ENCODE measurements around the gene NUDT8. TPM values are rescaled to one million over a fixed set of nuclear protein-coding genes. Genes with fewer than 3 reads are reported as not detected.
"Not testable (repeated sequence)": the region's sequence is repeated elsewhere in the genome, so short reads cannot be mapped to it uniquely, and the experiment has no call there.

The NUDT8 gene
- total RNA-seq, 2 experiments from 2014 or later, result 10.9 to 12.4 TPM

GRCh38 chr11:67623795-67624194 is 5.9 kb downstream of the NUDT8 start:
- H3K27me3 Mint-ChIP-seq; H3K9me3 Mint-ChIP-seq; DNase-seq; POLR2A ChIA-PET; H3K27ac Mint-ChIP-seq; H3K4me3 Mint-ChIP-seq; H3K36me3 Mint-ChIP-seq; ATAC-seq (ENCODE audit: low read depth): not testable (repeated sequence)
- peaks cover 10% of the 10 kb centered on the region for H3K4me1 Mint-ChIP-seq

GRCh38 chr11:67622905-67623304 is 6.8 kb downstream of the NUDT8 start:
- ATAC-seq (ENCODE audit: low read depth); H3K36me3 Mint-ChIP-seq; H3K27me3 Mint-ChIP-seq; POLR2A ChIA-PET; H3K9me3 Mint-ChIP-seq; DNase-seq; H3K27ac Mint-ChIP-seq; H3K4me3 Mint-ChIP-seq: not testable (repeated sequence)
- peaks cover 10% of the 10 kb centered on the region for H3K4me1 Mint-ChIP-seq

- H3K27ac Mint-ChIP-seq; H3K27me3 Mint-ChIP-seq; H3K4me3 Mint-ChIP-seq; POLR2A ChIA-PET; H3K36me3 Mint-ChIP-seq; ATAC-seq (ENCODE audit: low read depth); DNase-seq; H3K9me3 Mint-ChIP-seq: not testable (repeated sequence)
- H3K4me1 Mint-ChIP-seq, result peaks cover 14% of the 10 kb centered on the region
Measured at GRCh38 chr11:67621928-67622327, 7.8 kb downstream of the NUDT8 start.

GRCh38 chr11:67620621-67621020 is 9.1 kb downstream of the NUDT8 start:
- H3K36me3 Mint-ChIP-seq, result not testable (repeated sequence)

GRCh38 chr11:67619683-67620618 is 9.8 kb downstream of the NUDT8 start:
- H3K36me3 Mint-ChIP-seq; H3K4me1 Mint-ChIP-seq; H3K27ac Mint-ChIP-seq; ATAC-seq (ENCODE audit: low read depth); H3K4me3 Mint-ChIP-seq; H3K9me3 Mint-ChIP-seq; DNase-seq: not testable (repeated sequence)
- H3K27me3 Mint-ChIP-seq, result peaks cover 10% of the 10 kb centered on the region
- POLR2A ChIA-PET, result interaction anchor here (0.6 kb wide), 1 partner anchor 31 kb away, joined by 4 read pairs; the partner anchor contains the start of gene ACY3

More at GRCh38 chr11:67620621-67621020, 9.1 kb downstream of the NUDT8 start:
- Mint-ChIP-seq H3K4me1 (peaks cover 14% of the 10 kb centered on the region), H3K27me3 (peaks cover 10% of the 10 kb centered on the region)
- ATAC-seq (ENCODE audit: low read depth); DNase-seq; H3K4me3 Mint-ChIP-seq; H3K9me3 Mint-ChIP-seq; POLR2A ChIA-PET; H3K27ac Mint-ChIP-seq: not testable (repeated sequence)

GRCh38 chr11:67618901-67619659 is 10.7 kb downstream of the NUDT8 start:
- not testable (repeated sequence) for H3K4me3 Mint-ChIP-seq; H3K9me3 Mint-ChIP-seq; H3K36me3 Mint-ChIP-seq; ATAC-seq (ENCODE audit: low read depth); H3K27ac Mint-ChIP-seq; DNase-seq
- POLR2A ChIA-PET, result interaction anchor here (0.6 kb wide), 1 partner anchor 31 kb away, joined by 4 read pairs; the partner anchor contains the start of gene ACY3
- peaks cover 10% of the 10 kb centered on the region for H3K27me3 Mint-ChIP-seq
- peaks cover 11% of the 10 kb centered on the region for H3K4me1 Mint-ChIP-seq

- Mint-ChIP-seq H3K27ac (peak overlapping the region; percentile 55), H3K36me3 (peaks cover 2% of the 10 kb centered on the region), H3K9me3 (no peaks in the 10 kb centered on the region), H3K4me3 (peak overlapping the region; percentile 45), H3K4me1 (peaks cover 17% of the 10 kb centered on the region), H3K27me3 (peaks cover 10% of the 10 kb centered on the region)
- no peak for DNase-seq
- ATAC-seq (ENCODE audit: low read depth), result no peak
- POLR2A ChIA-PET, result interaction anchor here (1.7 kb wide), 1 partner anchor 12 kb away, joined by 6 read pairs; the partner anchor contains the start of gene NUDT8
Measured at GRCh38 chr11:67617243-67617953, 12.3 kb downstream of the NUDT8 start.

GRCh38 chr11:67616431-67617242 is 13.1 kb downstream of the NUDT8 start:
- POLR2A ChIA-PET, result interaction anchor here (1.0 to 4.7 kb wide), 3 partner anchors 9 to 13 kb away, joined by 3 to 41 read pairs (median 6); partner anchors contain the start of gene NUDT8
- peaks cover 2% of the 10 kb centered on the region for H3K36me3 Mint-ChIP-seq
- peaks cover 10% of the 10 kb centered on the region for H3K27me3 Mint-ChIP-seq
- no peaks in the 10 kb centered on the region for H3K9me3 Mint-ChIP-seq
- H3K4me1 Mint-ChIP-seq, result peaks cover 17% of the 10 kb centered on the region
- DNase-seq (no peak), ATAC-seq (ENCODE audit: low read depth) (no peak)
- peak overlapping the region; percentile 81 for H3K4me3 Mint-ChIP-seq
- peak overlapping the region; percentile 95 for H3K27ac Mint-ChIP-seq

- Mint-ChIP-seq H3K36me3 (peaks cover 2% of the 10 kb centered on the region), H3K27me3 (peaks cover 10% of the 10 kb centered on the region), H3K27ac (peak overlapping the region; percentile 95), H3K9me3 (no peaks in the 10 kb centered on the region), H3K4me1 (peaks cover 17% of the 10 kb centered on the region), H3K4me3 (peak overlapping the region; percentile 81)
- POLR2A ChIA-PET, result interaction anchor here (1.0 to 4.7 kb wide), 2 partner anchors 8 to 14 kb away, joined by 3 to 41 read pairs; partner anchors contain the start of gene NUDT8
- ATAC-seq (ENCODE audit: low read depth), result peak; percentile 8
- no peak for DNase-seq
Measured at GRCh38 chr11:67615728-67616430, 13.9 kb downstream of the NUDT8 start.

- Mint-ChIP-seq H3K4me1 (peaks cover 15% of the 10 kb centered on the region), H3K27ac (peak overlapping the region; percentile 95), H3K9me3 (no peaks in the 10 kb centered on the region), H3K36me3 (peaks cover 2% of the 10 kb centered on the region), H3K27me3 (peaks cover 10% of the 10 kb centered on the region), H3K4me3 (peak overlapping the region; percentile 81)
- ATAC-seq (ENCODE audit: low read depth) (peak; percentile 47), DNase-seq (peak; percentile 83)
- POLR2A ChIA-PET, result interaction anchor here (1.5 to 4.7 kb wide), 4 partner anchors 14 to 54 kb away, joined by 3 to 41 read pairs (median 9); partner anchors contain the start of genes GSTP1 and NUDT8
Measured at GRCh38 chr11:67614730-67615714, 14.7 kb downstream of the NUDT8 start.

Data from activated naive CD8-positive, alpha-beta T cell treated with anti-CD3 and anti-CD28 coated beads, Interleukin-2, amount 10 ng/mL, durations not matched to agents 7 days and 5 days (primary cell).